Measurements from ENCODE around the gene DHRS2. TPM values are rescaled to one million over a fixed set of nuclear protein-coding genes. Genes with fewer than 3 reads are reported as not detected.
A peak's percentile ranks its signal among the peaks of the same experiment; 100 is the strongest.

The DHRS2 gene
- total and polyA plus RNA-seq, 2 of the 13 experiments (the other 11 are each of a cell fraction or from before 2014, with no cell fraction given), result 1,621 to 3,021 TPM

DNA sequence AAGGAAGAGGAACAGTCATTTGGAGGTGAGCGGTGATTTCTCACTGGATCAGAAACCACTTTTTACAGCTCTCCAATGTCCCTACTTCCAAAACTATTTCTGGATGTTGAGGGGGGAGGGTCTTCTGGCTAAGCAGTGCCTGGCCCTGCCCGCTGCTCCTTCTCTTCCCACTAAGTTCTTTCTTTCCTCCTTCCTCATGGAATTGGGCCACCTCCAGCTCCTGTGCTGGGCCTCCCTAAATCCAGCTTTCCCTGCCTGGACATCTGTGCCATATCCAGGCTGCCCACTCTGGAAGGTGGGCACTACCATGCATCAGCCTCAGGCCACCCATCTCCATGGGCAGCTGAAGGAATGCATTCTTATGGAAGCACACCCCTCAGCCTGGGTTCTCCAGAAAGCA, 11.5 kb downstream of the DHRS2 start:
- peaks cover 19% of the 10 kb centered on the region for H3K4me1 ChIP-seq (ENCODE audit: insufficient read depth, low read length)
- H2AFZ ChIP-seq (ENCODE audit: low read length), result no peak overlapping the region
- H3K4me3 ChIP-seq (replicated peaks in 1 of 3; ENCODE audit: insufficient read depth in 1 of 3, low read depth in 2 of 3, low read length in 3 of 3), result no peak overlapping the region
- FAIRE-seq, result no peak
- H4K20me1 ChIP-seq (ENCODE audit: insufficient read depth, low read length), result peaks cover 34% of the 10 kb centered on the region
- DNase-seq (ENCODE audit: low spot score), result no peak
- H3K9ac ChIP-seq (ENCODE audit: insufficient read depth, low read depth, low read length), result no peak overlapping the region
- no peak overlapping the region for H3K4me2 ChIP-seq (ENCODE audit: low read depth, low read length)
- no peak for TF ChIP-seq ZNF619 (CRISPR knock-in tag; IDR thresholded peaks at IDR 0.05)
- TF ChIP-seq HES4 (CRISPR knock-in tag; IDR thresholded peaks at IDR 0.05; ENCODE audit: borderline replicate concordance), result peak; percentile 57; the same call in 1 of the 2 replicates
- TF ChIP-seq, protein P1, sequence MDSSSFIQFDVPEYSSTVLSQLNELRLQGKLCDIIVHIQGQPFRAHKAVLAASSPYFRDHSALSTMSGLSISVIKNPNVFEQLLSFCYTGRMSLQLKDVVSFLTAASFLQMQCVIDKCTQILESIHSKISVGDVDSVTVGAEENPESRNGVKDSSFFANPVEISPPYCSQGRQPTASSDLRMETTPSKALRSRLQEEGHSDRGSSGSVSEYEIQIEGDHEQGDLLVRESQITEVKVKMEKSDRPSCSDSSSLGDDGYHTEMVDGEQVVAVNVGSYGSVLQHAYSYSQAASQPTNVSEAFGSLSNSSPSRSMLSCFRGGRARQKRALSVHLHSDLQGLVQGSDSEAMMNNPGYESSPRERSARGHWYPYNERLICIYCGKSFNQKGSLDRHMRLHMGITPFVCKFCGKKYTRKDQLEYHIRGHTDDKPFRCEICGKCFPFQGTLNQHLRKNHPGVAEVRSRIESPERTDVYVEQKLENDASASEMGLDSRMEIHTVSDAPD (CRISPR knock-in tag; IDR thresholded peaks at IDR 0.05), result 0 out of 2 replicates have a peak, but pooled peaks have one; percentile 8
- TF ChIP-seq NFIB (CRISPR knock-in tag; IDR thresholded peaks at IDR 0.05; ENCODE audit: borderline replicate concordance), result 0 out of 2 replicates have a peak, but pooled peaks have one; percentile 72
- TF ChIP-seq ATF1 (CRISPR knock-in tag; IDR thresholded peaks at IDR 0.05), result no peak
- 0 out of 2 replicates have a peak, but pooled peaks have one; percentile 11 for TF ChIP-seq ZNF780A (CRISPR knock-in tag; IDR thresholded peaks at IDR 0.05)
- TF ChIP-seq, protein P2, sequence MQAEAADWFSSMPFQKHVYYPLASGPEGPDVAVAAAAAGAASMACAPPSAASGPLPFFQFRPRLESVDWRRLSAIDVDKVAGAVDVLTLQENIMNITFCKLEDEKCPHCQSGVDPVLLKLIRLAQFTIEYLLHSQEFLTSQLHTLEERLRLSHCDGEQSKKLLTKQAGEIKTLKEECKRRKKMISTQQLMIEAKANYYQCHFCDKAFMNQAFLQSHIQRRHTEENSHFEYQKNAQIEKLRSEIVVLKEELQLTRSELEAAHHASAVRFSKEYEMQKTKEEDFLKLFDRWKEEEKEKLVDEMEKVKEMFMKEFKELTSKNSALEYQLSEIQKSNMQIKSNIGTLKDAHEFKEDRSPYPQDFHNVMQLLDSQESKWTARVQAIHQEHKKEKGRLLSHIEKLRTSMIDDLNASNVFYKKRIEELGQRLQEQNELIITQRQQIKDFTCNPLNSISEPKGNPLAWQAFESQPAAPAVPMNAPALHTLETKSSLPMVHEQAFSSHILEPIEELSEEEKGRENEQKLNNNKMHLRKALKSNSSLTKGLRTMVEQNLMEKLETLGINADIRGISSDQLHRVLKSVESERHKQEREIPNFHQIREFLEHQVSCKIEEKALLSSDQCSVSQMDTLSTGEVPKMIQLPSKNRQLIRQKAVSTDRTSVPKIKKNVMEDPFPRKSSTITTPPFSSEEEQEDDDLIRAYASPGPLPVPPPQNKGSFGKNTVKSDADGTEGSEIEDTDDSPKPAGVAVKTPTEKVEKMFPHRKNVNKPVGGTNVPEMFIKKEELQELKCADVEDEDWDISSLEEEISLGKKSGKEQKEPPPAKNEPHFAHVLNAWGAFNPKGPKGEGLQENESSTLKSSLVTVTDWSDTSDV (CRISPR knock-in tag; IDR thresholded peaks at IDR 0.05), result 0 out of 2 replicates have a peak, but pooled peaks have one; percentile 10
- 0 out of 2 replicates have a peak, but pooled peaks have one; percentile 15 for TF ChIP-seq PAF1 (CRISPR knock-in tag; IDR thresholded peaks at IDR 0.05)
- TF ChIP-seq, protein P3, sequence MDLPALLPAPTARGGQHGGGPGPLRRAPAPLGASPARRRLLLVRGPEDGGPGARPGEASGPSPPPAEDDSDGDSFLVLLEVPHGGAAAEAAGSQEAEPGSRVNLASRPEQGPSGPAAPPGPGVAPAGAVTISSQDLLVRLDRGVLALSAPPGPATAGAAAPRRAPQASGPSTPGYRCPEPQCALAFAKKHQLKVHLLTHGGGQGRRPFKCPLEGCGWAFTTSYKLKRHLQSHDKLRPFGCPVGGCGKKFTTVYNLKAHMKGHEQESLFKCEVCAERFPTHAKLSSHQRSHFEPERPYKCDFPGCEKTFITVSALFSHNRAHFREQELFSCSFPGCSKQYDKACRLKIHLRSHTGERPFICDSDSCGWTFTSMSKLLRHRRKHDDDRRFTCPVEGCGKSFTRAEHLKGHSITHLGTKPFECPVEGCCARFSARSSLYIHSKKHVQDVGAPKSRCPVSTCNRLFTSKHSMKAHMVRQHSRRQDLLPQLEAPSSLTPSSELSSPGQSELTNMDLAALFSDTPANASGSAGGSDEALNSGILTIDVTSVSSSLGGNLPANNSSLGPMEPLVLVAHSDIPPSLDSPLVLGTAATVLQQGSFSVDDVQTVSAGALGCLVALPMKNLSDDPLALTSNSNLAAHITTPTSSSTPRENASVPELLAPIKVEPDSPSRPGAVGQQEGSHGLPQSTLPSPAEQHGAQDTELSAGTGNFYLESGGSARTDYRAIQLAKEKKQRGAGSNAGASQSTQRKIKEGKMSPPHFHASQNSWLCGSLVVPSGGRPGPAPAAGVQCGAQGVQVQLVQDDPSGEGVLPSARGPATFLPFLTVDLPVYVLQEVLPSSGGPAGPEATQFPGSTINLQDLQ (CRISPR knock-in tag; IDR thresholded peaks at IDR 0.05), result 0 out of 2 replicates have a peak, but pooled peaks have one; percentile 21
- TF ChIP-seq XRCC5 (optimal IDR thresholded peaks at IDR 0.05; ENCODE audit: low read length), result no peak
- 0 out of 2 replicates have a peak, but pooled peaks have one; percentile 11 for TF ChIP-seq ZSCAN21 (CRISPR knock-in tag; IDR thresholded peaks at IDR 0.05; ENCODE audit: borderline replicate concordance)
- TF ChIP-seq, protein P4, sequence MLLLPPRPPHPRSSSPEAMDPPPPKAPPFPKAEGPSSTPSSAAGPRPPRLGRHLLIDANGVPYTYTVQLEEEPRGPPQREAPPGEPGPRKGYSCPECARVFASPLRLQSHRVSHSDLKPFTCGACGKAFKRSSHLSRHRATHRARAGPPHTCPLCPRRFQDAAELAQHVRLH (CRISPR knock-in tag; IDR thresholded peaks at IDR 0.05; ENCODE audit: borderline replicate concordance, low read depth), result 0 out of 2 replicates have a peak, but pooled peaks have one; percentile 14
- 0 out of 2 replicates have a peak, but pooled peaks have one; percentile 26 for TF ChIP-seq ZNF446 (CRISPR knock-in tag; IDR thresholded peaks at IDR 0.05)
- TF ChIP-seq ZNF563 (CRISPR knock-in tag; IDR thresholded peaks at IDR 0.05), result peak; percentile 49; the same call in 1 of the 2 replicates
- peaks cover 0 to 18% of the 10 kb centered on the region in 2 experiments; a peak in 1 of 5 replicates for H3K27me3 ChIP-seq (ENCODE audit: control insufficient read depth in 1 of 2, insufficient read depth in 2 of 2, low read length in 2 of 2)
- WGBS (ENCODE audit: low lambda C conversion rate), result 66% methylated on average over 2 of the region's 2 CpGs
- peak; percentile 0; the same call in 2 of the 3 replicates for ATAC-seq
- in situ Hi-C loops (cut with HindIII; ENCODE audit: extremely low pct_ligation_motif_present, low pct_unique_long_range_greater_than_20kb) (no loop called here), intact Hi-C loops (cut with micrococcal nuclease; ENCODE audit: unreplicated experiment) (loop anchor here (1.0 kb wide), 1 partner anchor 11 kb away; the partner anchor contains the start of gene DHRS2)
- no peaks in the 10 kb centered on the region for H3K9me3 ChIP-seq (ENCODE audit: low read length)
- no TSS peak for BruUV-seq (replicated peaks)
- CTCF ChIA-PET (ENCODE audit: low intra/inter-chr PET ratio, low total read pairs), result no interaction called here
- no peaks in the 10 kb centered on the region for H3K79me2 ChIP-seq (ENCODE audit: insufficient read depth, low read length)
- no peak overlapping the region for H3K27ac ChIP-seq (ENCODE audit: extremely low read length, insufficient read depth, low read length)
- H3K36me3 ChIP-seq (replicated peaks in 1 of 2; ENCODE audit: control insufficient read depth in 1 of 2, insufficient read depth in 2 of 2, low read length in 2 of 2), result peaks cover 24 to 25% of the 10 kb centered on the region in 2 experiments
- POLR2A ChIA-PET, result interaction anchor here (1.9 to 7.1 kb wide), 4 partner anchors 11 to 59 kb away, joined by 8 to 173 read pairs (median 16); partner anchors contain the start of gene DHRS2

Data from HepG2 (cell line).